ENCODE measurements around the gene SS18L1.

- TF ChIP-seq, protein P1, sequence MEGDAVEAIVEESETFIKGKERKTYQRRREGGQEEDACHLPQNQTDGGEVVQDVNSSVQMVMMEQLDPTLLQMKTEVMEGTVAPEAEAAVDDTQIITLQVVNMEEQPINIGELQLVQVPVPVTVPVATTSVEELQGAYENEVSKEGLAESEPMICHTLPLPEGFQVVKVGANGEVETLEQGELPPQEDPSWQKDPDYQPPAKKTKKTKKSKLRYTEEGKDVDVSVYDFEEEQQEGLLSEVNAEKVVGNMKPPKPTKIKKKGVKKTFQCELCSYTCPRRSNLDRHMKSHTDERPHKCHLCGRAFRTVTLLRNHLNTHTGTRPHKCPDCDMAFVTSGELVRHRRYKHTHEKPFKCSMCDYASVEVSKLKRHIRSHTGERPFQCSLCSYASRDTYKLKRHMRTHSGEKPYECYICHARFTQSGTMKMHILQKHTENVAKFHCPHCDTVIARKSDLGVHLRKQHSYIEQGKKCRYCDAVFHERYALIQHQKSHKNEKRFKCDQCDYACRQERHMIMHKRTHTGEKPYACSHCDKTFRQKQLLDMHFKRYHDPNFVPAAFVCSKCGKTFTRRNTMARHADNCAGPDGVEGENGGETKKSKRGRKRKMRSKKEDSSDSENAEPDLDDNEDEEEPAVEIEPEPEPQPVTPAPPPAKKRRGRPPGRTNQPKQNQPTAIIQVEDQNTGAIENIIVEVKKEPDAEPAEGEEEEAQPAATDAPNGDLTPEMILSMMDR (conservative IDR thresholded peaks at IDR 0.05 in 1 of 2, IDR thresholded peaks at IDR 0.05 in 1 of 2; ENCODE audit: extremely low read depth in 1 of 2, insufficient read depth in 1 of 2, low read depth in 1 of 2, low read length in 2 of 2): no peak
- TF ChIP-seq EZH2 (IDR thresholded peaks at IDR 0.05; ENCODE audit: borderline replicate concordance, low read length): no peak
Measured at GRCh38 chr20:62225026-62225425, 81.5 kb downstream of the SS18L1 start.

Measured in mammary epithelial cell (primary cell).